Measurements from ENCODE around the gene CRELD2.

DNA sequence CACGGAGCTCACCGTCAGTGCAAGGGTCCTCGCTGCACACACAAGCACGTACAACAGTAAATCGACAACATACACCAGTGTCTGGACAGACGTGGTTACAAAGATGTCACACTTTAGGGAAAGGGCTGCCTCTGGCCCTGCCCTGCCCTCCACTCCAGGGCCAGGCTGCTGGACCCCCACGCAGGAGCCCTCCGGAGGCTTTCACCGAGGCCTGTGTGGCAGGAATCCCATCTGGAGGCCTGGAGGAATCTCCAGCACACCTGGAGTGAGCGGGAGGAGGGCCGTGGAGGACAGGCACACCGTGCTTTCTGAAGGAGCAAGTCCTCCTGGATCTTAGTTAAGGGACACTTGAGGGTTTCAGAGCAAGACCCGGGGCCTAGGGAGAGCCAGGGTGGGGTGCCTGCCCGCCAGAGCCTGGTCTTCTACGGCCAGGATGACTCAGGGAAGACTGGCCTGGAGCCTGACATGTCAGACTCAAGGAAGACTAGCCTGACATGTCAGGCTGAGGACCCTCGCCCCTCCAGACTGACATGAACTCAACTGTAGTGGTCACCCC, 40.0 kb downstream of the CRELD2 start:
- no peak for TF ChIP-seq MAFK (IDR thresholded peaks at IDR 0.05; ENCODE audit: low read depth, low read length)
- TF ChIP-seq, protein P1, sequence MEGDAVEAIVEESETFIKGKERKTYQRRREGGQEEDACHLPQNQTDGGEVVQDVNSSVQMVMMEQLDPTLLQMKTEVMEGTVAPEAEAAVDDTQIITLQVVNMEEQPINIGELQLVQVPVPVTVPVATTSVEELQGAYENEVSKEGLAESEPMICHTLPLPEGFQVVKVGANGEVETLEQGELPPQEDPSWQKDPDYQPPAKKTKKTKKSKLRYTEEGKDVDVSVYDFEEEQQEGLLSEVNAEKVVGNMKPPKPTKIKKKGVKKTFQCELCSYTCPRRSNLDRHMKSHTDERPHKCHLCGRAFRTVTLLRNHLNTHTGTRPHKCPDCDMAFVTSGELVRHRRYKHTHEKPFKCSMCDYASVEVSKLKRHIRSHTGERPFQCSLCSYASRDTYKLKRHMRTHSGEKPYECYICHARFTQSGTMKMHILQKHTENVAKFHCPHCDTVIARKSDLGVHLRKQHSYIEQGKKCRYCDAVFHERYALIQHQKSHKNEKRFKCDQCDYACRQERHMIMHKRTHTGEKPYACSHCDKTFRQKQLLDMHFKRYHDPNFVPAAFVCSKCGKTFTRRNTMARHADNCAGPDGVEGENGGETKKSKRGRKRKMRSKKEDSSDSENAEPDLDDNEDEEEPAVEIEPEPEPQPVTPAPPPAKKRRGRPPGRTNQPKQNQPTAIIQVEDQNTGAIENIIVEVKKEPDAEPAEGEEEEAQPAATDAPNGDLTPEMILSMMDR (conservative IDR thresholded peaks at IDR 0.05; ENCODE audit: low read depth, low read length): no peak
- TF ChIP-seq CHD1 (IDR thresholded peaks at IDR 0.05; ENCODE audit: low read depth, low read length): no peak
- TF ChIP-seq POLR2A (IDR thresholded peaks at IDR 0.05; ENCODE audit: low read depth, low read length): no peak
- TF ChIP-seq NFE2L2 (IDR thresholded peaks at IDR 0.05; ENCODE audit: low read depth, low read length): no peak
- TF ChIP-seq CEBPB (IDR thresholded peaks at IDR 0.05; ENCODE audit: low read depth, low read length): no peak
- TF ChIP-seq SMC3 (IDR thresholded peaks at IDR 0.05; ENCODE audit: low read depth, low read length): no peak
- no peak for TF ChIP-seq RFX5 (IDR thresholded peaks at IDR 0.05; ENCODE audit: low read depth, low read length)
- TF ChIP-seq, protein P2, sequence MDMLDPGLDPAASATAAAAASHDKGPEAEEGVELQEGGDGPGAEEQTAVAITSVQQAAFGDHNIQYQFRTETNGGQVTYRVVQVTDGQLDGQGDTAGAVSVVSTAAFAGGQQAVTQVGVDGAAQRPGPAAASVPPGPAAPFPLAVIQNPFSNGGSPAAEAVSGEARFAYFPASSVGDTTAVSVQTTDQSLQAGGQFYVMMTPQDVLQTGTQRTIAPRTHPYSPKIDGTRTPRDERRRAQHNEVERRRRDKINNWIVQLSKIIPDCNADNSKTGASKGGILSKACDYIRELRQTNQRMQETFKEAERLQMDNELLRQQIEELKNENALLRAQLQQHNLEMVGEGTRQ (IDR thresholded peaks at IDR 0.05; ENCODE audit: low read depth, low read length): no peak
- TF ChIP-seq RAD21 (IDR thresholded peaks at IDR 0.05; ENCODE audit: low read length): no peak
- no peak for TF ChIP-seq RCOR1 (IDR thresholded peaks at IDR 0.05; ENCODE audit: insufficient replicate concordance, low read length)

Data from IMR-90 (cell line).